Peyer's patch (tissue), 4 donors: Measurements from ENCODE around the gene MICOS13. TPM values are rescaled to one million over a fixed set of nuclear protein-coding genes. Genes with fewer than 3 reads are reported as not detected.

Experiments
- DNase-seq, 3 donors: peaks; one replicate each; pipeline ENCODE4 v3.0.0-alpha.2; 2017 to 2019
- H3K27ac ChIP-seq, 4 donors: fragments of 200-600 bp; sonication (generic); one replicate each; pipeline ENCODE4 v1.5.1; 2016 to 2019
- H3K27me3 ChIP-seq, 2 donors: fragments of 200-600 bp; sonication (generic); one replicate each; pipeline ENCODE4 v1.5.1; 2019
- H3K36me3 ChIP-seq, 3 donors: fragments of 200-600 bp; sonication (generic); one replicate each; pipeline ENCODE4 v1.5.1; 2016 to 2019
- H3K4me1 ChIP-seq, 4 donors: fragments of 200-600 bp; sonication (generic); one replicate each; pipeline ENCODE4 v1.5.1; 2016 to 2019
- H3K4me3 ChIP-seq, 4 donors: fragments of 200-600 bp; sonication (generic); 1 replicate in 3 of 4; 2 replicates in 1 of 4; pipeline ENCODE4 v1.5.1; 2016 to 2019; ENCODE audit warnings: mild to moderate bottlenecking in 1 of 4
- H3K9me3 ChIP-seq, 4 donors: fragments of 200-600 bp; sonication (generic); one replicate each; pipeline ENCODE4 v1.5.1; 2016 to 2019; ENCODE audit warnings: mild to moderate bottlenecking in 1 of 4
- POLR2A ChIP-seq, 2 donors: fragments of 450-650 bp; IDR thresholded peaks; one replicate each; pipeline ENCODE4 v1.5.1; 2017; ENCODE audit warnings: antibody characterized with exemption in 2 of 2, mild to moderate bottlenecking in 2 of 2, moderate library complexity in 2 of 2
- total RNA-seq, 4 donors: library from RNA; depleted of rRNA; stranded (reverse); fragments of >200 nt; gene quantifications; one replicate each; pipeline ENCODE4 v1.1.0, GENCODE V29; 2016
- TF ChIP-seq, protein P1 (sequence below), 6 experiments: fragments of 450-650 bp in 4 of 6; fragments of 200-600 bp in 2 of 6; sonication (generic) in 1 of 6; IDR thresholded peaks; one replicate each; pipeline ENCODE4 v1.5.1; 2017 to 2019; ENCODE audit warnings: antibody characterized with exemption in 6 of 6, mild to moderate bottlenecking in 3 of 6, moderate library complexity in 1 of 6

Gene MICOS13
- total RNA-seq, 4 donors from 2014 or later, result 11.6 to 48.0 (median 40.0) TPM

DNA sequence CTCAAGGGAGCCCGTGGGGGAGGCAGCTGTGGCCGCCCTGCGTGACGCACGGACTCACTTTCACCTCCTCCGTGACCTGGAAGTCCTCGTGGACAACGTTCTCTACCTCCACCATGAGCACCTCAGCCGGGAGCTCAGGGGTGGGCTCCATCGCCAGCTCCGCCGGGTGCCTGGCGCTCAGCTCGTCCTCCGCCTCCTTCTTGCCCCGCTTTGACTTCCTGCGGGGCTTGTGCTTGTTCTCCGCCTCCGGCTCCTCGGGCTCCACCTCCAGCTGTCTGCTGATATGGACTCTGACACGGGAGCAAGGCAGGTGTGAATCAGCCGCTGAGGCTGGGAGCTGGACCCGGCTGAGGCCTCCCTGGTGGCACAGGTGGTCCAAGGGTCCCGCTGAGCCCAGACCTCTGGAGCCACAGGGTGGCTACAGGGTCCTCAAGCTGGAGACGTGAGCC lies 31.4 kb upstream of the MICOS13 start:
- TF ChIP-seq, protein P1, sequence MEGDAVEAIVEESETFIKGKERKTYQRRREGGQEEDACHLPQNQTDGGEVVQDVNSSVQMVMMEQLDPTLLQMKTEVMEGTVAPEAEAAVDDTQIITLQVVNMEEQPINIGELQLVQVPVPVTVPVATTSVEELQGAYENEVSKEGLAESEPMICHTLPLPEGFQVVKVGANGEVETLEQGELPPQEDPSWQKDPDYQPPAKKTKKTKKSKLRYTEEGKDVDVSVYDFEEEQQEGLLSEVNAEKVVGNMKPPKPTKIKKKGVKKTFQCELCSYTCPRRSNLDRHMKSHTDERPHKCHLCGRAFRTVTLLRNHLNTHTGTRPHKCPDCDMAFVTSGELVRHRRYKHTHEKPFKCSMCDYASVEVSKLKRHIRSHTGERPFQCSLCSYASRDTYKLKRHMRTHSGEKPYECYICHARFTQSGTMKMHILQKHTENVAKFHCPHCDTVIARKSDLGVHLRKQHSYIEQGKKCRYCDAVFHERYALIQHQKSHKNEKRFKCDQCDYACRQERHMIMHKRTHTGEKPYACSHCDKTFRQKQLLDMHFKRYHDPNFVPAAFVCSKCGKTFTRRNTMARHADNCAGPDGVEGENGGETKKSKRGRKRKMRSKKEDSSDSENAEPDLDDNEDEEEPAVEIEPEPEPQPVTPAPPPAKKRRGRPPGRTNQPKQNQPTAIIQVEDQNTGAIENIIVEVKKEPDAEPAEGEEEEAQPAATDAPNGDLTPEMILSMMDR (IDR thresholded peaks at IDR 0.05), result no peak
- TF ChIP-seq POLR2A (IDR thresholded peaks at IDR 0.05), result no peak
- Histone ChIP-seq H3K27me3 (no peaks in the 10 kb centered on the region), H3K9me3 (no peaks in the 10 kb centered on the region), H3K27ac (no peak overlapping the region), H3K4me3 (no peak overlapping the region), H3K4me1 (no peaks in the 10 kb centered on the region), H3K36me3 (peaks cover 0 to 69% (median 0%) of the 10 kb centered on the region in 3 donors)
- DNase-seq, result no peak

DNA sequence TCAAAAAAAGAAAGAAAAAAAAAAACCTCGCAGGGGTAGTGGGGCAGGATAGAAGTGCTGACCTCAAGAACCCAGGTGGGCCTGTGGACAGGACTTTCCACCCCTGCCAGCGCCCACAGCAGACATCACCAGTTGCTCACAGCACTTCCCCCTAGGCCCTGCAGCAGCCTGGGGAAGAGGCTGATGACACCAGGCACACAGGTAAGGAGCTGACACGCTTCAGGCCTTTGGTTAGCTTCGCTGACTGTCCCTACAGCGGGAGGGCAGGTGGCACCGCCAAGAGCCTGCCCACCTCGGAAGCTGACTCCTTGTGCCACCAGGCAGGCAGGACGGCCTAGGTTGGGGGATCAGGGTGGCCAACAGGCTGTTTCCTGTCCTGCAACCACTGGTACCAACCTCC lies 30.7 kb upstream of the MICOS13 start:
- no peaks in the 10 kb centered on the region for H3K9me3 ChIP-seq
- no peak overlapping the region for H3K27ac ChIP-seq
- no peak for DNase-seq
- no peak overlapping the region for H3K4me3 ChIP-seq
- no peaks in the 10 kb centered on the region for H3K4me1 ChIP-seq
- H3K27me3 ChIP-seq, result no peaks in the 10 kb centered on the region
- peaks cover 0 to 74% (median 0%) of the 10 kb centered on the region in 3 donors for H3K36me3 ChIP-seq
- TF ChIP-seq POLR2A (IDR thresholded peaks at IDR 0.05), result no peak
- TF ChIP-seq, protein P1 (IDR thresholded peaks at IDR 0.05), result no peak

DNA sequence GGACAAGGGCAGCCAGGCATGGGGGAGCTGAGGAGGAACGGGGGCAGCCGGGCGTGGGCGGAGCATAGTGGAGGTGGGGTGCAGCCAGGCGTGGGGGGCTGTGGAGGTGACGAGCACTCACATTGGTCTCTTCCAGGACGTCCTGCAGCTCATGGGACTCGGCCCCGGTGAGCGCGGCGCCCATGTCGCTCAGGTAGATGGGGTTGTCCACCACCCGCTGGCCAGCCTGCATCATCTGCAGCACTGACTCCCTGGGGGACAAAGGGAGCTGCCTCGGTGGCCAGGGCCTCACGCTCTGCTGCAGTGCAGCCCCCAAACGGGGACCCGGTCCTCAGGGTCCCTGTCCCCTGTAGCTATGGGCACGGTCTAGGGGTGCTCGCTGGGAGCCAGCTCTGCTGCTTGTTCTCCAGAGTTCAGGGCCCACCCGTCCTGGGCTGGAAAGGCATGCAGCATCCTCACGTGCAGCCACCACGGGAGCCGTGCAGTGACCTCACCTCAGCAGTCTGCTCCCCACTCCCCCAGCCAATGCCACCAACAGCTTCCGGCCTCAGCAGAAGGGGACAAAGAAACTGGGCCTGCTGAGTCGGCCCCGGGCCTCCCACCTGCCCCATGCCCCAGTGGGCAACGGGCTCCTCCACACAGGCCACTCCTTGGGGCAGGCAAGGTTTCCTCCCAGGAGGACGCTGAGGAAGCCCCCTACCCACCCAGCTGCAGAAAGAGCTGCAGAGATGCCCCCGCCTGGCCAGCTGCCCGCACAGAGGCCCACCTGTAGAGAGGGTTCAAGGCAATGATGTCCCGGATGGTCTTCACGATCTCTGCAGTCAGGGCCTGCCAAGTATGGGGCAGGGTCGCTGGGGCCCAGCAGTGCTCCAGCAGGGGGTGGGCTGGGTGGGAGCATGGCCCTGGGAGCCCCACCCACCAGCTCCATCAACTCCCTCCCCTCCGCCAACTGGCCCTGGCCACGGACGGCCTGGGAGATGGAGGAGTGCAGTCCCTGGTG lies 27.6 kb upstream of the MICOS13 start:
- Histone ChIP-seq H3K4me1 (no peaks in the 10 kb centered on the region), H3K9me3 (no peaks in the 10 kb centered on the region), H3K27me3 (no peaks in the 10 kb centered on the region), H3K36me3 (peaks cover 0 to 90% (median 0%) of the 10 kb centered on the region in 3 donors), H3K4me3 (no peak overlapping the region), H3K27ac (no peak overlapping the region)
- TF ChIP-seq, protein P1 (IDR thresholded peaks at IDR 0.05), result no peak
- TF ChIP-seq POLR2A (IDR thresholded peaks at IDR 0.05), result no peak
- DNase-seq, result no peak

DNA sequence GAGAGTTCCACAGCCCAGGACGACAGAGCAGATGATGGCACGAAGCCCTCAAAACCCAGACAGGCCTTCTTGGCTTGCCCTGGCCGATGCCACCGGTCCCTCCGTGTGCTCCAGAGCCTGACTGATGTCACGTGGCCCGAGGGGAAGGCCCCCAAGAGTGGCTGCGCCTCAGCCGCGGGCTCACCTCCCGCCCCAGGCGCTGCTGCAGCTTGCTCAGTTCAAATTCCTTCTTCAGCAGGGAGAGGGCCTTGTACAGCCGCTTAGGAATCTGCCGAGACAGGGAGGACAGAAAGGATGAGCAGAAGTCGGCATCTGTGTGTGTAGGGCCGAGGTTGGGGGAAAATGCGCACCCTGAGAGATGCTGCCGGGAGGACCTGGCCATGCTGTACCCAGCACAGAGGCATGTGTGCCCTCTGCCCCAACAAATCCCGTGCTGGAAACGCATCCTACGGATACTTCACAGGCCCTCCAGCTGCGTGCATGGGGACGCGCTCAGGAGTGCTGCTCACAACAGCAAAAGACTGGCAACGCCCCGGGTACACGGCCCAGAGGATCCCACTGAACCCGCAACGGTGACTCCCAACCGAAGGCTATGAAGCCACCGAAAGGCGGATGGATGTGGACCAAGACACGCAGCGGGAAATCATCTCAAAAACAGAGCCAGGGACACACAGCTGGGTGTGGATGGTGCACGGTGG lies 26.7 kb upstream of the MICOS13 start:
- TF ChIP-seq, protein P1 (IDR thresholded peaks at IDR 0.05), result no peak
- TF ChIP-seq POLR2A (IDR thresholded peaks at IDR 0.05), result no peak
- Histone ChIP-seq H3K36me3 (peaks cover 0 to 82% (median 0%) of the 10 kb centered on the region in 3 donors), H3K27ac (no peak overlapping the region), H3K27me3 (no peaks in the 10 kb centered on the region), H3K9me3 (no peaks in the 10 kb centered on the region), H3K4me1 (no peaks in the 10 kb centered on the region), H3K4me3 (no peak overlapping the region)
- no peak for DNase-seq

DNA sequence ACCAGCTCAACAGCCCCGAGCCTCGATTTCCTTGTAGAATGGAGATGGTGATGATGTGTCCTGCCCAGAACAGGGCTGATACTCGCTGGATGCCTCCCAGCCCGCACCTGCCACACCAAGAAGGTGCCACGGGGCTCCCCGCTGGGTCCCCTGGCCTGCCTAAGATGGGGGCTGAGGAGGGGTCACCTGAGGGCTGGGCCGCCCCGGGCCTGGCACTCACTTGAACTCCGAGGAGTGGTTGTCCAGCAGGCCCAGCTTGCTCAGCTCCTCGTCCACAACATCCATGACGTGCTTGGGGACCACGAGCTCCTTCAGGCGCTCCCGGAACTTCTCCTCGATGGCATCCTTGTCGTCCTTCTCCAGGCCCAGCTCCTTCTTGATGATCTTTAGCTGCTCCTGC lies 25.2 kb upstream of the MICOS13 start:
- no peaks in the 10 kb centered on the region for H3K9me3 ChIP-seq
- no peaks in the 10 kb centered on the region for H3K27me3 ChIP-seq
- no peak for TF ChIP-seq POLR2A (IDR thresholded peaks at IDR 0.05)
- TF ChIP-seq, protein P1 (IDR thresholded peaks at IDR 0.05), result no peak
- peaks cover 0 to 75% (median 0%) of the 10 kb centered on the region in 3 donors for H3K36me3 ChIP-seq
- no peak for DNase-seq
- H3K4me1 ChIP-seq, result no peaks in the 10 kb centered on the region
- H3K4me3 ChIP-seq, result no peak overlapping the region
- no peak overlapping the region for H3K27ac ChIP-seq
